Measurements from ENCODE around the gene GPR162.

- TF ChIP-seq TOX (CRISPR knock-in tag; IDR thresholded peaks at IDR 0.05; ENCODE audit: borderline replicate concordance) (no peak), ZNF8 (CRISPR knock-in tag; IDR thresholded peaks at IDR 0.05) (no peak)
Measured at GRCh38 chr12:6807170-6807569, 14.5 kb upstream of the GPR162 start.
